ENCODE results near the gene DOCK7.
"Not testable (repeated sequence)": the region's sequence is repeated elsewhere in the genome, so short reads cannot be mapped to it uniquely, and the experiment has no call there.

The DOCK7 gene

DNA sequence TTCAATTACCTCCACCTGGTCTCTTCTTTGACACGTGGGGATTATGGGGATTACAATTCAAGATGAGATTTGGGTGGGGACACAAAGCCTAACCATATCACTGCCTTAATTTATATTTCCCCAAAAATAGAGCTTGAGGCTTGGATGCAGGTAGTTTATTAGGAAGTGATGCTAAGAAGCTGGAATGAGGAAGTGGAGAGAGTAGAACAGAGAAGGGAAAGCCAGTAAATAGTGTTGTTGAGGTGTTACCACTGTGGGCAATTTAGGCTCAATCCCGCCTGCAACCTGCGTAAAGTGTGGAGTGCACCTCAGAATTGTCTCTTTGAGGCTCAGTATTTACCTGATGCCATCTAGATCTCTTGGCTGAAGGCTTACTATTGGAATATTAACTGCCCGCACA, 4.9 kb upstream of the DOCK7 start:
- DNase-seq = no peak

DNA sequence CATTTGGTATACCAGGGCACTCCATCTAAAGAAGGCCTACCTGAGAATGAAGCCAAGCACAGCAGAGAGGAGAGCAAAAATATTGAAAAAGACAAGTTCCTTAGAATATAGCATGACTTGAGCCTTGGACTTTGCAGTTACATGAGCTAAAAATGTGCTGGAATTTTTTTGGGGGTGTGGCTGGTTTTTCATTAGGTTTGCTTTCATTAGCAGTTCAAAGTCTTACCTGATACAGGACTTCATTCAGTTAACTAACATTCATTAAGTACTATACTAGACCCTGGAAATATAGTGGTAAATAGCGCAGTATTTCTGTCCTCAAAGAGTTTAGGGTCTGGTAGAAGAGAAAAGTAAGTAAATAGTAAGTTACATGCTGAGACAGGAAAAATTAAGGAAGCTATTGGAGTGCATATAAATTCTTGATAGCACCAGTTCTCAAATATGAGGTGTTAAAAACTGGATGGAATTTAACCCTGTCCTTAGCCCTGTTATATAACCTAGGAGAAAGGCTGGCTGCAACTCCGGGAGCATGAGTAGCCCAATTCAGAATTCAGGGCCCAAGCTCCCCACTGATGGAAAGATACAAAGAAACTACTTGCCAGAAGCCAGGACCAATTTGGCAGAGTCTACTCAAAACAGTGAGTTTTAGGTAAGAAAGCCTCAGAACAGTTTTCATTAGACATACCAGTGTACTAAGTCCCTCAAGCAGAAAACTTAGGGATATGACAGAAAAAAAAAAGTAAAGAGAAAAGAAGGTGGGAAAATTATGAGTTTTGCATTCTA, 3.1 kb upstream of the DOCK7 start:
- DNase-seq = no peak

DNA sequence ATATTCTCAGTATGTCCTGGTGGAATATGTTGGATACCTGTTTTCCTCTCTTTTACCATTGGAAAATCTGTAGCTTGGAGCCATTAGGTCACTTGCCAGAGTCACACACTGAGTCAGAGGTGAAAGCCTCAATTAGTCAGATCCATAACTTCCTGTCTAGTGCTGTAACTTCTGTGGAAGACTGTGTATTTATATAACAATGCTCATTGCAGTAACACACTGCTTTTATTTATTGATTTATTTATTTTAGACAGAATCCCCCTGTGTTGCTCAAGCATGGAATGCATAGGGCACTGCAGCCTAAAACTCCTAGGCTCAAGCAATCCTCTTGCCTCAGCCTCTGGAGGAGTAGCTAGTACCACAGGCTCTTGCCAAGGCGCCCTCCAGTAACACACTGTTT, 1.3 kb upstream of the DOCK7 start:
- DNase-seq = no peak

- no peak for DNase-seq
These were observed 500 bp upstream of the DOCK7 start for GRCh38 chr1:62688687-62689085.

DNA sequence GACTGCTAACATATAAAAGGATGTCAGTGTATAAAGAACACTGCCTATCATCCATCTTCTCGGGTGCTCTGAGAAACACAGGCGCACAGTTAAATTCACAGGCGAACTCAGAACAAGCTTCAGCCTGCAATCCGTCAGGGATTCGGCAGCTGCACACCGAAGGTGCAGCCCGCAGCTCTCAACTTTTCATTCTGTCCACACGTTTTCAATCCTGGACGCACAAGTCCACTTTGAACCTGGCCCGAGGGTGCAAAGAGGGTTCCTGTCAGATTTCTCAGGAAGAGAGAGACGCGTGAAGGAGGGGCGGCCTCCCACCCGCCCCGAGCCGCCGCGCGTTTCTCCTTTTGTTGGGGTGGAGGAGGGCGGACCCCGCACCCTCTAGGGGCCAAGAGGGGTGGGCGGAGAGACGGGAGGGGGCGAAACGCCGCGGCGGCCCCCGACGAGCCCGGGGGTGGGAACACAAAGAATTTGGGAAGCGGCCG, 724 bp downstream of the DOCK7 start:
- DNase-seq = peak; percentile 15

- DNase-seq = no peak
These were observed 1.4 kb downstream of the DOCK7 start for GRCh38 chr1:62686822-62687221.

- no peak for DNase-seq
These were observed 2.7 kb downstream of the DOCK7 start for GRCh38 chr1:62685431-62685859.

- no peak for DNase-seq
These were observed 5.7 kb downstream of the DOCK7 start for GRCh38 chr1:62682531-62682930.

GRCh38 chr1:62680992-62681391, 7.2 kb downstream of the DOCK7 start:
- DNase-seq = not testable (repeated sequence)

GRCh38 chr1:62677822-62678221, 10.4 kb downstream of the DOCK7 start:
- not testable (repeated sequence) for DNase-seq

DNA sequence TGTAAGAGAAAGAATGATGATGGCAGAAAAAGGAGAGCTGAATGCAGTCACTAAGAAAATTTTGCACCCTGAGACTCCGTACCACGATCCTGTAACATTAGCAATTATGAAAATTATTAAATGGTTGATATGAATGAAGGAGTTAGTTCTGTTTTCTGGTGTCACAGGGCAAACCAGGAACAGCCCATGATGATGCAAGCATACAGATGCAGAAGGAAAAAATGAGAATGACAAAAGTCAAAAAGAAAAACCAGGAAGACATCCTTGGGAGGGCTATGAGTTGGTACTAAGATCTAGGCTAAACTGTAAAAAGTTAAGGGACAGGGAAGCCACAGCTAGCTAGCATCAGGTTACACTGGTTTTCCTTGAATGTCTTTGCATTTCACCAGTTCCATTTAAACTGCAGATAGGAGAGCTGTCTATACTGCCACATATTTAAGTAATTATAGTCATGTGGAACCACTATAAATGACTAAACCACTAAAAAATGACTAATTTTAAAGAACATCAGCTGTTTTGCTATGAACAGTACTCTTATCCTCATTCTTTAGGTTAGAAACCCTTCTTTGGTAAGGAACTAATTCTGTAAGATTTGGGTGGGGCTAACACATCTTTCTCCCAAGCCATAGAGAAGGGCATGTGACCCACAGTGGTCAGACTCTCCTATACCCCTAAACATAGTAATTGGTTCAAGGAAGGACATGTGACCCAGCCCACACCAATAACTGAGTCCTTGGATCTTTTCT, 11.4 kb downstream of the DOCK7 start:
- DNase-seq = no peak

GRCh38 chr1:62673629-62674028, 14.6 kb downstream of the DOCK7 start:
- no peak for DNase-seq

- no peak for DNase-seq
These were observed 16.2 kb downstream of the DOCK7 start for GRCh38 chr1:62672029-62672428.

GRCh38 chr1:62654744-62655143, 33.4 kb downstream of the DOCK7 start:
- no peak for DNase-seq

DNA sequence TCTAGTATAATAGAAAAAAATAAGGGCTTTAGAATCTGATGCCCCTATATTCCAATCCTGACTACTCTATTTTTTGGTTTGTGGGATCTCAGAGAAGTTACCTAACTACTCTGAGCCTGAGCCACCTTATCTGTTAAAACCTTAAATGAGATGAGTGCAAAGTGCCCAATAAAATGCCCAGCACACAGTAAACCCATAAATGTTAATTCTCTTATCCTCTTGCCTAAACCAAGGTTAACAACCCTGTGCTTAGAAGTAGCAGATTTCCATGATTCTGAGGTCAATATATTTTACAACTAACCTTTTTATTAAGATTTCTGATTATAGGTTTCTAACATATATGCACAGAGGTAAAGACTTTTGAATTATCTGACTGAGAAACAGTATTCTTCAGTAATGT, 35.8 kb downstream of the DOCK7 start:
- no peak for DNase-seq

DNA sequence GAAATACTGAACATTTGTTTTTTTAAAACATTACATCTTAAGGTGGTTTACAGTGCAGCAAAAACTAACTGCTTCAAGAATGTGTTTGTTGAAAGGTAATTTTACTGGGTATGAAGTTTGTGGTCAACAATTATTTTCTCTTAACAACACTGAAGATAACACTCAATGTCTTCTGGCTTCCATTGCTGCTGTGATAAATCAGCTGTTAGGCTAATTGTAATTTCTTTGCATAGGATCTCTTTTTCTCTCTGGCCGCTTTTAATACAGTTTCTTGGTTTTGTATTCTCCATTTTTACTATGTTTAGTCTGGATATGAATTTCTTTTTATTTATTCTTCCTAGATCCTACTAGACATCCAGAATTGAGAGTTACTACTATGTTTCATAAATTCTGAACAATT, 44.9 kb downstream of the DOCK7 start:
- no peak for DNase-seq

DNA sequence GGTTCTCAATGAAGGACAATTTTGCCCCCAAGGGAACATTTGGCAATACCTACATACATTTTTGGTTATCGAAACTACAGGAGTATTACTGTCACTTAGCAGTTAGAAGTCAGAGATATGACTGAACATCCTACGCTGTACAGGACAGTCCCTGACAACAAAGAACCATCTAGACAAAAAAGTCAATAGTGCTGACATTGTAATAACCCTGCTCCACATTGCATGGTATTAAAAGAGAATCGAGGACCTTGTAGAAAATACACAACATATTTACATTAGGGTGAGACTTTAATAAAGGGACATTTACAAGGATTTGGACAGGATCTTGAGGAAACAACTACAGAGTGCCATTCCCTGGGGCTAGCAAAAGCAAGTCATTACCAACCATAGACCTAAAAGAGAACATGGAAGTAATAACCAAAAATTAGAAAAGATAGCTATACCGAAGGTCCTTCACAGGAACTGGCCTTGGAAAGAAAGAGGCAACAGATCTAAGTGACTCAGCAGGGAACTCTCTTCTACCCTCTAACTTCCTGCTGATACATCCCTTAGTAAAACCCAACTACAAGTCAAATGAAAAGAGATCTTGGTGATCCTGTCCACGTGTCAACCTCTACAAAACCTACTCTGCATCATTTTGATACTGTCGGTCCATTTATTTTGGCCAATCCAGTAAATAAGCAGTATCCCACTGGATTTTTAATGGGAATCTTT, 50.6 kb downstream of the DOCK7 start:
- no peak for DNase-seq

GRCh38 chr1:62628506-62628905, 59.7 kb downstream of the DOCK7 start:
- no peak for DNase-seq

DNA sequence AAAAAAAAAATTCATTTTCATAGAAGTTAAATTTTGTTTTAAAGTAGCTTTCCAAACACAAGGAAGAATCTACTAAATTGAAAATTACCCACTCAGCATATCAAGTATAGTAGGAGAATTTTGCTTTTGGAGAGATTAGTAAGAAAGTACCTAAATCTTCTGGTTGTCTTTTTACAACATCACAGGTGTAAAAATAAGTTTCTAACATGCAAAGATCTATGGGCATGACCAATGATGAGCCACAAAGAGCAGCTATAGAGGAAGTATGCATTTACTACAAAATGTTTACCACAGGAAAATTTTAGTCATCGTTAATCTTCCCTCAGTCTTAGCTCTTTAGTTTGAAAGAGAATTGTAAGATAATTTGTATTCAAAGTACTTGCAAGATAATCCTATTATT, 62.8 kb downstream of the DOCK7 start:
- no peak for DNase-seq

DNA sequence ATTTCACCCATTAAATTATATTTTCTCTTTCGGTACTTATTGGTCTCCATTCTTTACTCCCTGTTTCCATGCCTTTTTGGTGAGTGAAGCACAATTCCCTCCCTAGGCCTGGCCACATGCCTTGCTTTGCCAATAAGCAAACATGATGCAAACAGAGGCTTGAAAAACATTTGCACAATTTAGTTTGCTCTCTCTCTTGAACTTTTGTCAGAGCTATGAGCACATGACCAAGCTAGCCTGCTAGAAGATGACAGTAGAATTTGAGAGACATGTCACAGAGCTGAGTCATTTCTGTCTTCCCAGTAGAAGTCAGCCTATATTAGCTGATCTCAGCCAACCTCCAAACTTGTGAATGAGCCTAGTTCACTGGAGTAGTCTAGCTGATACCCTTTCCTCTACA, 66.3 kb downstream of the DOCK7 start:
- DNase-seq = no peak

DNA sequence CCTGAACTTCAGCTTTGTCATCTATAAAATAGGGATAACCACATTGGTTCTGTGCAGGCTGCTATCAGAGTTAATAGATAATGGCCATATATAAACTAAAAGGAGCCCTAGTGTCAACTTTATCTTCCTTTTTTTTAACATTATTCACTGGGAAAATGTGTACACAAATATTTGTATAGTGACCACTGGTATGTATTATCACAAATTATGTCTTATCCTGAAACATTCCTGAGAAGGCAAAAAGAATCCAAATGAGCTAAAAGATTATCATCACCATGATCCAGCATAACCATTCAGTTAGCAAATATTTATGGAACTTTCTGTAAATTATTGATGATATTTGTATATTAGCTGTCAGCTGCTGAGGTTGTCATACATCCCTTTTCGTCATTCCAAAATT, 74.3 kb downstream of the DOCK7 start:
- no peak for DNase-seq

DNA sequence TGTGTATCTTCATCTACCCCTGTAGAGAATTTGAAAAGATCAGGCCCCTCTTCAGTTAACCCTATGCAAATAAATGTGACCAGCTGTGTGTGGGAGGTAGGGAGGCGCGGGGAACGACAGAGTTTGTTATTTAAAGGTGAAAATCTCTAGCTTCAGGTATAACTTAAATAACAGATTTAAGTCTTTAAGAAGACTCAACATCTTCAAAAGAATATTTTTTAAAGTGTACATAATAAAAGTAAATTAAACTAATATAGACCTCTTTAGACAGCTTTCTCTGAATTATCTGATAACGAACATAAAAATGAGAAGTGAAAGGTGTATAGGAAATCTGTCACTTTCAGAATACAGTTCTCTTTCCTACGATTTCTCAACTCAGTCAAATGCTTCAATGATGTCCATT, 74.9 kb downstream of the DOCK7 start:
- DNase-seq = no peak

- no peak for DNase-seq
These were observed 75.4 kb downstream of the DOCK7 start for GRCh38 chr1:62612770-62613169.

GRCh38 chr1:62610588-62610987, 77.6 kb downstream of the DOCK7 start:
- DNase-seq = not testable (repeated sequence)
